ENCODE measurements around the gene TSPAN18.

GRCh38 chr11:44876906-44877305, 150.1 kb downstream of the TSPAN18 start:
- TF ChIP-seq POLR2A (IDR thresholded peaks at IDR 0.05; ENCODE audit: low read depth, low read length) = no peak
- no peak for TF ChIP-seq POLR2AphosphoS5 (IDR thresholded peaks at IDR 0.05; ENCODE audit: low read depth, low read length)
